Right kidney (tissue), 1 donor: Measurements from ENCODE around the gene CLDN24.

Source experiments
- DNase-seq: peaks from one replicate; pipeline ENCODE4 v3.0.0-alpha.2; 2016

The CLDN24 gene

DNA sequence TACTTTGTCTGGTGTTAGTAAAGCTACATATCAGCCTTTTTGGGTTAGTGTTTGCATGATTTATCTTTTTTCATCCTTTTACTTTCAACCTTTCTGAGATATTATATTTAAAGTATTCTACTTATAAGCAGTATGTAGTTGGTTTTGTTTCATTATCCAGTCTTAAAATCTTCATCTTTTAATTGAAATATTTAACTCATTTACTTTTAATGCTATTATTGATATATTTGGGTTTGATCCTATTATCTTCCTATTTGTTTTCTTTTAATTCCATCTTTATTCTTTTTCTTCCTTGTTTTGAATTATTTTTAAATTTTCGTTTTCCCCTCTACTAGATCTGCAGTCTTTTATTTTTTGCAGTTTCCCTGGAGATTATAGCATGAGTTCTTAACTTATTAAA lies 46.1 kb downstream of the CLDN24 start:
- DNase-seq, result no peak

GRCh38 chr4:183272384-183272783 lies 49.8 kb downstream of the CLDN24 start:
- DNase-seq, result no peak
